GM23338 (cell line): Measurements from ENCODE around the gene VDAC1. TPM values are rescaled to one million over a fixed set of nuclear protein-coding genes. Genes with fewer than 3 reads are reported as not detected.

Experiments
- ATAC-seq: fragments of 200-7000 bp; cut with Tn5 transposase; 3 replicates; pipeline ENCODE4 v1.9.1; 2020
- DNase-seq: peaks from one replicate; pipeline ENCODE4 v3.0.0-alpha.2; 2015; ENCODE audit warnings: low spot score
- H2AFZ ChIP-seq: fragments of 200-600 bp; sonication (generic); 2 replicates; pipeline ENCODE4 v1.8.0; 2016; ENCODE audit warnings: antibody characterized with exemption, mild to moderate bottlenecking, moderate library complexity
- H3F3A ChIP-seq: fragments of 200-600 bp; sonication (generic); replicated peaks from 2 replicates; pipeline ENCODE4 v1.8.0; 2017; ENCODE audit warnings: antibody characterized with exemption, mixed run types, low read depth
- H3K27ac ChIP-seq: fragments of 200-600 bp; sonication (generic); 2 replicates; pipeline ENCODE4 v1.6.1; 2016; ENCODE audit warnings: low read depth
- H3K27me3 ChIP-seq: fragments of 200-600 bp; sonication (generic); 2 replicates; pipeline ENCODE4 v1.8.0; 2016; ENCODE audit warnings: mild to moderate bottlenecking, mixed run types, moderate library complexity; ENCODE audit not compliant: insufficient read depth
- H3K36me3 ChIP-seq: fragments of 200-600 bp; sonication (generic); 2 replicates; pipeline ENCODE4 v1.8.0; 2016; ENCODE audit warnings: mild to moderate bottlenecking; ENCODE audit not compliant: insufficient read depth
- H3K4me1 ChIP-seq: fragments of 200-600 bp; sonication (generic); 2 replicates; pipeline ENCODE4 v1.8.0; 2016; ENCODE audit warnings: mild to moderate bottlenecking, moderate library complexity; ENCODE audit not compliant: insufficient read depth
- H3K4me2 ChIP-seq: fragments of 200-600 bp; sonication (generic); 2 replicates; pipeline ENCODE4 v1.7.1; 2017; ENCODE audit warnings: mixed run types
- H3K4me3 ChIP-seq: fragments of 200-600 bp; sonication (generic); 2 replicates; pipeline ENCODE4 v1.6.1; 2016; ENCODE audit warnings: mixed run types
- H3K79me2 ChIP-seq: fragments of 200-600 bp; sonication (generic); replicated peaks from 2 replicates; pipeline ENCODE4 v1.8.0; 2017; ENCODE audit warnings: mild to moderate bottlenecking; ENCODE audit not compliant: insufficient read depth
- H3K9me2 ChIP-seq: fragments of 200-600 bp; sonication (generic); 2 replicates; pipeline ENCODE4 v1.8.0; 2017; ENCODE audit not compliant: insufficient read depth
- H4K20me1 ChIP-seq: fragments of 200-600 bp; sonication (generic); replicated peaks from 2 replicates; pipeline ENCODE4 v1.8.0; 2017; ENCODE audit warnings: mild to moderate bottlenecking; ENCODE audit not compliant: insufficient read depth
- H3K27ac Mint-ChIP-seq: 2 replicates; pipeline ENCODE4 v1.8.0; 2020; ENCODE audit warnings: inconsistent platforms, mild to moderate bottlenecking, moderate library complexity, mixed read lengths
- H3K27me3 Mint-ChIP-seq: 3 replicates; pipeline ENCODE4 v1.8.0; 2022; ENCODE audit warnings: low read depth, mild to moderate bottlenecking, moderate library complexity, mixed read lengths, inconsistent platforms; ENCODE audit not compliant: insufficient read depth, poor library complexity
- H3K36me3 Mint-ChIP-seq: 3 replicates; pipeline ENCODE4 v1.8.0; 2021; ENCODE audit warnings: low read depth, mild to moderate bottlenecking, inconsistent platforms, moderate library complexity, mixed read lengths
- H3K4me1 Mint-ChIP-seq: 3 replicates; pipeline ENCODE4 v1.8.0; 2020; ENCODE audit warnings: mild to moderate bottlenecking, inconsistent platforms, mixed read lengths
- H3K4me3 Mint-ChIP-seq: 3 replicates; pipeline ENCODE4 v1.8.0; 2021; ENCODE audit warnings: moderate library complexity, mild to moderate bottlenecking, inconsistent platforms, mixed read lengths
- H3K9me3 Mint-ChIP-seq: 3 replicates; pipeline ENCODE4 v1.8.0; 2020; ENCODE audit warnings: moderate library complexity, mild to moderate bottlenecking, inconsistent platforms, mixed read lengths
- CTCF ChIP-seq, 2 experiments: fragments of 200-600 bp in 1 of 2; sonication (generic) in 1 of 2; conservative IDR thresholded peaks; 2 replicates each; pipeline versions ENCODE4 v1.5.1 to v1.6.1; 2016 to 2017; ENCODE audit warnings: antibody characterized with exemption in 2 of 2, low read depth in 2 of 2, mild to moderate bottlenecking in 2 of 2, moderate library complexity in 1 of 2
- ETS1 ChIP-seq: IDR thresholded peaks from 2 replicates; pipeline ENCODE4 v1.6.1; 2016; ENCODE audit warnings: antibody characterized with exemption
- POLR2AphosphoS5 ChIP-seq: IDR thresholded peaks from 2 replicates; pipeline ENCODE4 v1.6.1; 2016; ENCODE audit warnings: antibody characterized with exemption, low read depth
- STAT1 ChIP-seq: IDR thresholded peaks from one replicate; pipeline ENCODE4 v1.6.1; 2016; ENCODE audit warnings: antibody characterized with exemption; ENCODE audit not compliant: unreplicated experiment
- ZNF114 ChIP-seq: fragments of 250-450 bp; sonication (Bioruptor Pico); IDR thresholded peaks from 2 replicates; pipeline ENCODE4 v1.5.0; 2020; ENCODE audit warnings: mild to moderate bottlenecking, moderate library complexity
- ZNF462 ChIP-seq: fragments of 250-450 bp; sonication (Bioruptor Pico); IDR thresholded peaks from 2 replicates; pipeline ENCODE4 v1.5.0; 2020; ENCODE audit warnings: mild to moderate bottlenecking, moderate library complexity
- polyA plus RNA-seq: library from polyadenylated mRNA; unstranded; fragments of >200 nt; fragmentation: Nextera tagmentation; extraction: Ambion mirVana; gene quantifications from 2 replicates; pipeline ENCODE4 v1.2.1, GENCODE V29; 2016
- total RNA-seq: library from RNA; depleted of rRNA; stranded (reverse); fragments of >200 nt; shearing (Covaris generic); gene quantifications from 2 replicates; pipeline ENCODE4 v1.2.3, GENCODE V29; 2014

Gene VDAC1
- total and polyA plus RNA-seq, 2 experiments from 2014 or later, result 300 to 329 TPM

GRCh38 chr5:134020188-134020587 lies 15.4 kb upstream of the VDAC1 start (continued):
- TF ChIP-seq CTCF (conservative IDR thresholded peaks at IDR 0.05; ENCODE audit: low read depth in 2 of 2) (no peak), ZNF114 (CRISPR knock-in tag) (no peak), POLR2AphosphoS5 (no peak)

GRCh38 chr5:134019636-134020035 lies 14.9 kb upstream of the VDAC1 start:
- Mint-ChIP-seq H3K4me3 (no peak overlapping the region), H3K27me3 (peaks cover 11% of the 10 kb centered on the region), H3K4me1 (peaks cover 10% of the 10 kb centered on the region; the same call in 2 of the 3 replicates), H3K9me3 (no peaks in the 10 kb centered on the region), H3K27ac (no peak overlapping the region), H3K36me3 (no peaks in the 10 kb centered on the region)
- Histone ChIP-seq H4K20me1 (no peaks in the 10 kb centered on the region), H3K36me3 (no peaks in the 10 kb centered on the region), H2AFZ (peak overlapping the region; percentile 70; the same call in 1 of the 2 replicates), H3K27ac (no peak overlapping the region), H3K9me2 (no peaks in the 10 kb centered on the region), H3F3A (no peaks in the 10 kb centered on the region), H3K27me3 (no peaks in the 10 kb centered on the region), H3K4me1 (no peaks in the 10 kb centered on the region; the same call in 1 of the 2 replicates), H3K4me3 (no peak overlapping the region), H3K4me2 (no peak overlapping the region), H3K79me2 (no peaks in the 10 kb centered on the region)
- no peak for TF ChIP-seq ZNF114 (CRISPR knock-in tag)
- no peak for TF ChIP-seq STAT1
- no peak for TF ChIP-seq ETS1
- TF ChIP-seq ZNF462, result no peak
- no peak for TF ChIP-seq CTCF (conservative IDR thresholded peaks at IDR 0.05; ENCODE audit: low read depth in 2 of 2)
- ATAC-seq (peak; percentile 57; the same call in 2 of the 3 replicates), DNase-seq (no peak)
